Amniotic stem cell (primary cell): Measurements from ENCODE around the gene ERCC6.

Experiments
- DNase-seq: peaks from one replicate; lab custom pipeline; 2025; lab: John Stamatoyannopoulos, UW

The ERCC6 gene

GRCh38 chr10:49512121-49512809, 26.7 kb downstream of the ERCC6 start:
- no peak for DNase-seq

GRCh38 chr10:49509771-49510303, 29.1 kb downstream of the ERCC6 start:
- no peak for DNase-seq

GRCh38 chr10:49508654-49509053, 30.3 kb downstream of the ERCC6 start:
- DNase-seq, result no peak

- no peak for DNase-seq
These were observed 30.7 kb downstream of the ERCC6 start for GRCh38 chr10:49508249-49508648.

- DNase-seq, result no peak
These were observed 33.3 kb downstream of the ERCC6 start for GRCh38 chr10:49505589-49505988.

- no peak for DNase-seq
These were observed 33.8 kb downstream of the ERCC6 start for GRCh38 chr10:49505076-49505475.

- DNase-seq, result no peak
These were observed 34.4 kb downstream of the ERCC6 start for GRCh38 chr10:49504528-49504927.

GRCh38 chr10:49502358-49502757, 36.6 kb downstream of the ERCC6 start:
- DNase-seq, result no peak

- no peak for DNase-seq
These were observed 38.5 kb downstream of the ERCC6 start for GRCh38 chr10:49500412-49500811.

GRCh38 chr10:49499305-49499851, 39.5 kb downstream of the ERCC6 start:
- DNase-seq, result no peak

- DNase-seq, result no peak
These were observed 40.5 kb downstream of the ERCC6 start for GRCh38 chr10:49498425-49498824.

GRCh38 chr10:49497358-49497757, 41.6 kb downstream of the ERCC6 start:
- no peak for DNase-seq

- DNase-seq, result no peak
These were observed 50.7 kb downstream of the ERCC6 start for GRCh38 chr10:49488056-49488717.

GRCh38 chr10:49486738-49487137, 52.2 kb downstream of the ERCC6 start:
- DNase-seq, result no peak

- no peak for DNase-seq
These were observed 52.9 kb downstream of the ERCC6 start for GRCh38 chr10:49486009-49486408.

GRCh38 chr10:49484486-49485235, 54.3 kb downstream of the ERCC6 start:
- peak; percentile 26 for DNase-seq

GRCh38 chr10:49478819-49479218, 60.1 kb downstream of the ERCC6 start:
- DNase-seq, result no peak

GRCh38 chr10:49474901-49475300, 64.0 kb downstream of the ERCC6 start:
- no peak for DNase-seq

GRCh38 chr10:49471532-49471931, 67.4 kb downstream of the ERCC6 start:
- DNase-seq, result no peak

GRCh38 chr10:49465736-49466135, 73.2 kb downstream of the ERCC6 start:
- no peak for DNase-seq
